HG02885 (cell line): Measurements from ENCODE around the gene HS6ST2.

Experiments used
- ATAC-seq: cut with Tn5 transposase; IDR thresholded peaks from one replicate; pipeline ENCODE4 v1.9.1; 2021; ENCODE audit warnings: mild to moderate bottlenecking; ENCODE audit not compliant: unreplicated experiment, poor library complexity

HS6ST2 gene

DNA sequence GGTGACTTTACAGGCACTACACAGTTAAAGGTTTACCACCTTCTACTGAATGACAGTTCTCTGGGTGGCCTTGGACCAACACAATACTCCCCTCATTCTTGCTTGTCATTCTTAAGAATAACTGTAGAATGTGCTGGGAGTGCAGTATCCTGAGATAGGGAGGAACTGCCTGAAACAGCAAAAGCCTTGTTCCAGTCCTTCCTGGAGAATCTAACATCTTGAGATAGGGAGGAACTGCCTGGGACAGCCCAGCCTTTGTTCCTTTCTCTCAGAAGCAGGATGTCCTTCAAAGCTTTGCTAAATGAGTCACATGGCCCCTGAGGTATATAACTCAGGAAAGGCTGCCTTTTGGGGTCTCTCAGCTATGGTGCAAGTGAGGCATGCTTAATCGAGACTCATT lies 323.9 kb downstream of the HS6ST2 start:
- no peak for ATAC-seq

DNA sequence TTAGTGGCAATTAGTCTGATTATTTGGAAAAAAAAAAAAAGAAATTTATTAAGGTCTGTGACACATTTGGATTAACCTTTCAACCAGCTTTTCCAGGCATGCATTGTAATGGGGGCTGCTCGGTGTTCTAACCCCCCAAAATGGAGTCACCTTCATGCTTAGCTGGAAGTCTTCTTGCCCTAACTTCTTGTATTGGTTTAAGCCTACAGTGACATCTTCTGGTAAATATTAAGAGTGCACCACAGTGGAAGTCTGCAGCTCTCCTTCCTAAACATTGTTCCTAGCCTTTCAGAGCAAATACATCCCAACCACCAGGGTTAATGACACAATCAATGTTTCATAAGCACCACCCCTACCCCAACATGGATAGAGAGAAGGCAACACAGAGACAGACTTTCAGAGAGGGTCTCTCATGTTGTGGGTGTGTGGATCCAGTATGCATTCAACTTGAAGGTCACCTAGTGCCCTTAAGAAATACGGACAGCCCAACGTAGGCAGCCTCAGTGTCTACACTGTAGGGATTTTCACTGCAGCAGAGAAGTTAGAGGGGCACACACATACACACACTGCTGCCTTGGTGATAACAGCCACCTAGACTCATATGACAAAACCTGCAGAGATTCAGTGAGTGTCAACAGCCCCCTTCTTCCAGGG lies 326.7 kb downstream of the HS6ST2 start:
- ATAC-seq = no peak

- no peak for ATAC-seq
Measured at GRCh38 chrX:132624466-132624865, 334.0 kb downstream of the HS6ST2 start.

DNA sequence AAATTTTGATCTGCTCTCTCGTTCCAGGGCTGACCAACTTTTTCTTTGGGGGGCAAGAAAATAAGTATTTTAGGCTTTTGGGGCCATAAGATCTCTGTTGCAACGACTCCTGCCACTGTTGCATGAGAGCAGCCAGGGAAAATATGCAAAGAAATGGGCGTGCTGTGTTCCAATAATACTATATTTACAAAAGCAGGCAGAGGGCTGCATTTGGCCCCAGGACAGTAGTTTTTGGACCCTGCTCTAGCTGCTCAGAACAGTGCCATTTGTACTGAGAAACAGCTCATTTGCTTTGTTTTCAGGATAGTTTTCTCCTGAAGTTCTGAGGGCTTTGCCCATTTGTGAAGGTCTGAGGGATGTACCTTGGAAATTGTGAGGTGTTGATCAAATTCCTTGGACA lies 334.5 kb downstream of the HS6ST2 start:
- no peak for ATAC-seq

DNA sequence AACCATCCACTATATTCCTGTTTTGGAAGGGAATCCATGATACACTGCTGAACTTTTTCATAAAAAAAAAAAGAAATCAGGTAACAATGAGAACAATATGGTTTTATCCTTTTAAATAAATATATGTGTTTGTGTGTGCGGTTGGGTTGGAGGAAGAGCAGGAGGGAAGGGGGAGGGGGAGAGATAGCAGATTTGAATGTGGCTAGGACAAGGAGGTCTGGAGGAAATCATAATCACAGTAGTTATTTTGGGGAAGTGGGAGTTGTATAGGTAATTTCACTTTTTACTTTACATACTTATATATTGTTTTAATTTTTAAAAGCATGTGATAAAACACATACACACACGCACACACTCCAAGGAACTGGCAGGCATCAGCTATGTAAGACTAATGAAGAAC lies 335.1 kb downstream of the HS6ST2 start:
- ATAC-seq = no peak

DNA sequence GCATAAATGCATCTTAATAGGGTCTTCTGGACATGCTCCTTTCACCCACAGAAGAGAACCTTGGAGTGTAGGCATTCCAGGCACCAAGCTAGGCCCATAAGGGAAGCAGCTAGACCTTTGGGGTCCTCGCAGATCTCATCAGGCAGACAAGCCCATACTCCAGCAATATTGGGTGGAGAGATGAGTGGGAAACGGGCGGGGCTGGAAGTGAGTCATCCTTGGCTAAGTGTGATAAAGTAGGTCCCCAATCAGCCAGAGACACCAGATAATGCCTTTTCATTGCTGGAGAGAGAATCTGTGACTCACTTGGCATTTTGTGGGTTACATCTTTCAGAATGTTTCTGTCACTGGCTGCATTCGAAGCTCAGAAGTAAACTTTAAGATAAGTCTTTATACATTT lies 336.3 kb downstream of the HS6ST2 start:
- no peak for ATAC-seq

- no peak for ATAC-seq
Measured at GRCh38 chrX:132618810-132619209, 339.6 kb downstream of the HS6ST2 start.

DNA sequence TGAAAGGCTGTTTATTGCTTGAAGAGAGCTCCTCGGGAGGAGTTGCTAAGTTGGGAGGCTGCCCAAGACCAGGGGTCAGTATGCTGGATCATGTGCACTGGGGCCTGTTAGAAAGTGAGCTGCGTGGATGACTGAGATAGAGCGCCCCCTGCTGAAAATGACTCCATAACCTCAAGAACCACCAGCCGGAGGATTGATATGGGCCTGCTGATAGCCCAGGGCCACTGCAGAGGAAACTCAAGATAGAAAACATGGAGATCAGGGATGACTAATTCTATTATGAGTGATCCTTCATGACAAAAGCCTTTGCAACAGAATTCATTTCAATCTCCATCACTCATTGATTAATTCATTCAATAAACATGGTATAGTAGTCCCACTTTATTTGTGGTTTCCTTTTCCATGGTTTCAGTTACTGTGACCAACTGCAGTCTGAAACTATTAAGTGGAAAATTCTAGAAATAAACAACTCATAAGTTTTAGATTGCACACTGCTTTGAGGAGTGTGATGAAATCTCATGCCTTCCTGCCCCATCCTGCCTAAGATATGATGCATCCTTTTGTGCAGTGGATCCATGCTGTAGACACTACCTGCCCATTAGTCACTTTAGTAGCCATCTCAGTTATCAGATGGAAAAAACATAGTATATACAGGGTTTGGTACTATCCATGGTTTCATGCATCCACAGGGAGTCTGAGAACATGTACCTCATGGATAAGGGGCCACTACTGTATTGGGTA lies 342.9 kb downstream of the HS6ST2 start:
- peak; percentile 76 for ATAC-seq

- ATAC-seq = no peak
Measured at GRCh38 chrX:132614297-132614696, 344.1 kb downstream of the HS6ST2 start.

GRCh38 chrX:132613801-132614200 lies 344.6 kb downstream of the HS6ST2 start:
- ATAC-seq = no peak

GRCh38 chrX:132612821-132613564 lies 345.4 kb downstream of the HS6ST2 start:
- peak; percentile 77 for ATAC-seq

DNA sequence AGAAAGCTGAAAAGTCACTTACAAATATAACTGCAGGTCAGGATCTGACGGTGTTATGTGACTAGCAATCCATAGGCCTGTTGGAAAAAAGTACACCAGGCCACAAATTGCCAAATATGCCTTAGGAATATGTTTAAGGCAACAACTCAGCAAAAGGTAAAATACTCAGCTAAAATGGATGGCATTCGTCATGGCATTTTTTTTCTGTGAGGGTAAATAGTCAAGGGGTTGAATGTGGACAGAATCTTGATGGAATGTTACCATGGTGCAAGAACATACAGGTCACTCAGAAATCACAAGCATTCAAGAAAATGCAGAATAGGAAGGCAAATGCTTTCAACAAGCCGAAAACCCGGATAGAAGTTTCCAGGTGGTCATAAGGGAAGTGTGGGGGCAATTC lies 347.9 kb downstream of the HS6ST2 start:
- ATAC-seq = no peak

GRCh38 chrX:132609362-132609848 lies 349.0 kb downstream of the HS6ST2 start:
- ATAC-seq = no peak

GRCh38 chrX:132603700-132604286 lies 354.6 kb downstream of the HS6ST2 start:
- ATAC-seq = no peak

DNA sequence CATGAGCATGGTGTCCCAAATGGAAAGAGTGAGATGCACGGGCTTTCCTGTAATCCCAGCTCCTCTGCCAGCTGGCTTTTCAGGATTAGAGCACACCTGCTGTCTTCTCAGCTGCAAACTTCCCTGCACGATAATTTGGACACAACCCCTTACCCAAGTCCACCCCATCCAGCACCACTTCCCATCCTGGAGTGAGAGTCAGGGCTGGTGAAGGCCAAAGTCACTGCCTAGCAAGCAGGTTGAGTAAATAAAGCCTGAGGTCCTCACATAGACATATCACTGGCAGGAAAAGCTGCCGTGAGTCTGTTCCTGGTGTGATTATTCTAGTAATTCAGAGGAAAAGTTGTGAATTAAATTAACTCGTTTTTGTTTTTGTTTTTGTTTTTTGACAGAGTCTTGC lies 355.7 kb downstream of the HS6ST2 start:
- no peak for ATAC-seq

- no peak for ATAC-seq
Measured at GRCh38 chrX:132594999-132595398, 363.4 kb downstream of the HS6ST2 start.

- ATAC-seq = no peak
Measured at GRCh38 chrX:132594129-132594528, 364.3 kb downstream of the HS6ST2 start.

GRCh38 chrX:132592880-132593279 lies 365.5 kb downstream of the HS6ST2 start:
- no peak for ATAC-seq

DNA sequence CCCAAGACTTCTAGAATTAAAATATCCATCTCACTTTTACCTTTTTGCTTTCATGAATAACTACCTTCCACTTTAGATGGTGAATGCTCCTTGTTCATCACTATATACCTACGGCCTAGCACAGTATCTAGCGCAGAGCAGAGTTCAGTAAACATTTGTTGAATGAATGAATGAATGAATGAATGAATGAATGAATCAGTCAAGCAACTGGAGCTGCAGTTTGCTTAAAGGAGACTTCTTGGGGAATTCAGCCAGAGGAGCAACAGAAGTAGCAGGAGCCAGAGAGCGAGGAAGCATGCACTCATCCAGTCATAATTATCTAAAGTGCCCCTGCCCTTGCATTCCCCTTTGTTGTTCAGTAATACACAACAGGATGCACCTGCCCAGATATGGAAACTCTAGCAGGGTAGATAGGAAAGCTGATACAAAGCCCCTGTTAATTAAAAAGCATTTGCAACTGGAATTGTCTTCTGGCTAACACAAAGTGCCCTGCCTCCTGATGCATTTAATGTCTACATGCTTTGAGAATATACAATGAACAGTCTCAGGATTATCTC lies 366.6 kb downstream of the HS6ST2 start:
- no peak for ATAC-seq

DNA sequence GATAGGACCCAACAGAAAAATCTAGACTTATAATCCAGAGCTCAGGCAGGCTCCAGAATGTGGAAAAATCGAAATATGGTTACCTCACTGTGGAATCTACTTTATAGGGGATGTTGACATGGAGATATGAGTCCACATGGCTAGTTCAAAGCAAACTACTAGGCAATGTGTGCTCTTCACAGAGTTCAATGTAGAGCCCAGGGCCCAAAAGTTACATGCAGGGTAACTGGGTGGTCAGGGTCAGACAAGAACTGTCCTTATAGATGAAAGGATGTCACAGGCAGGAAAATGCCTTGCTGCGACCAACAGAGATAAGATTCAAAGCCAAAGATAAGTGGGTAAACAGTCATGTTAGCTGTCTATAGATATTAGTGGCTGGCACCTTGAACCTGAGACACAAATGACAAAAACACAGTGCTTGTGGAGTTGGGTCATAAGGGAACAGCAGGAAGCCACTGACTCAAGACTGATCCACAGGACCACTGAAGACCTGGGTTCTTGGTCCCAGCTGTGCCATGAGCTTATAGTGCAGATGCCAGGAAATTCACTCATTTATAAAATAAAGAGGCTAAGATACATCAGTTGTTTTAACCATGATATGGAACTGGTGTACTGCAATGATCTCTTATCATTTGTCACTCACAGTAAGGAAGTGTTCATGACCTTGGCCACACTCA lies 367.9 kb downstream of the HS6ST2 start:
- no peak for ATAC-seq
